Subcutaneous adipose tissue (tissue), 4 donors: ENCODE results near the gene SEZ6. TPM values are rescaled to one million over a fixed set of nuclear protein-coding genes. Genes with fewer than 3 reads are reported as not detected.

ENCODE experiments used
- CTCF ChIP-seq: fragments of 450-650 bp; IDR thresholded peaks from one replicate; pipeline ENCODE4 v1.5.1; 2016; ENCODE audit warnings: low read depth, mild to moderate bottlenecking, control low read depth, antibody characterized with exemption, moderate library complexity
- total RNA-seq, 4 donors: library from RNA; depleted of rRNA; stranded (reverse); fragments of >200 nt; gene quantifications; one replicate each; pipeline ENCODE4 v1.1.0, GENCODE V29; 2016

SEZ6 gene
- total RNA-seq, 4 donors from 2014 or later, result not detected

GRCh38 chr17:28969706-28970393, 36.0 kb downstream of the SEZ6 start:
- no peak for TF ChIP-seq CTCF

- no peak for TF ChIP-seq CTCF
Observed at GRCh38 chr17:28968914-28969295, 36.9 kb downstream of the SEZ6 start.

GRCh38 chr17:28968231-28968913, 37.5 kb downstream of the SEZ6 start:
- TF ChIP-seq CTCF, result no peak

GRCh38 chr17:28967221-28968135, 38.4 kb downstream of the SEZ6 start:
- no peak for TF ChIP-seq CTCF

GRCh38 chr17:28963841-28964240, 42.0 kb downstream of the SEZ6 start:
- TF ChIP-seq CTCF, result no peak

- no peak for TF ChIP-seq CTCF
Observed at GRCh38 chr17:28963055-28963611, 42.7 kb downstream of the SEZ6 start.
